Fibroblast of lung (primary cell): ENCODE results near the gene LSMEM2. TPM values are rescaled to one million over a fixed set of nuclear protein-coding genes. Genes with fewer than 3 reads are reported as not detected.

Experiments
- DNase-seq, 2 donors: peaks; one replicate each; pipeline versions ENCODE4 v3.0.0 to v3.0.0-alpha.2; 2010; ENCODE audit warnings: low read depth in 2 of 2
- H2AFZ ChIP-seq: 2 replicates; pipeline ENCODE4 v1.5.1; 2012; ENCODE audit warnings: low read length, control low read depth, inconsistent platforms
- H3K27ac ChIP-seq: 2 replicates; pipeline ENCODE4 v1.5.1; 2011; ENCODE audit warnings: low read length, control low read depth; ENCODE audit not compliant: insufficient read depth
- H3K27me3 ChIP-seq: 2 replicates; pipeline ENCODE4 v1.5.1; 2011; ENCODE audit warnings: mild to moderate bottlenecking, low read length; ENCODE audit not compliant: control insufficient read depth, insufficient read depth
- H3K36me3 ChIP-seq: 2 replicates; pipeline ENCODE4 v1.5.1; 2011; ENCODE audit warnings: low read length; ENCODE audit not compliant: control insufficient read depth, insufficient read depth
- H3K4me1 ChIP-seq: 2 replicates; pipeline ENCODE4 v1.5.1; 2011; ENCODE audit warnings: low read length; ENCODE audit not compliant: control insufficient read depth, insufficient read depth; ENCODE audit errors: extremely low read depth
- H3K4me2 ChIP-seq: 2 replicates; pipeline ENCODE4 v1.5.1; 2011; ENCODE audit warnings: low read length, control low read depth; ENCODE audit not compliant: insufficient read depth; ENCODE audit errors: extremely low read depth
- H3K4me3 ChIP-seq, 4 experiments: fragments of 200-600 bp in 1 of 4; sonication (generic) in 1 of 4; replicated peaks in 1 of 4; 2 replicates each; pipeline ENCODE4 v1.5.1; 2011 to 2016; ENCODE audit warnings: low read length in 4 of 4, low read depth in 3 of 4, mild to moderate bottlenecking in 3 of 4, control low read depth in 2 of 4, inconsistent platforms in 1 of 4, mixed read lengths in 1 of 4; ENCODE audit not compliant: insufficient read depth in 1 of 4; ENCODE audit errors: control extremely low read depth in 1 of 4
- H3K79me2 ChIP-seq: 2 replicates; pipeline ENCODE4 v1.5.1; 2012; ENCODE audit warnings: mild to moderate bottlenecking, low read length, inconsistent platforms; ENCODE audit not compliant: control insufficient read depth, insufficient read depth
- H3K9ac ChIP-seq: 2 replicates; pipeline ENCODE4 v1.5.1; 2011; ENCODE audit warnings: mild to moderate bottlenecking, low read length, control low read depth; ENCODE audit not compliant: insufficient read depth
- H3K9me3 ChIP-seq: 2 replicates; pipeline ENCODE4 v1.5.1; 2012; ENCODE audit warnings: low read depth, low read length; ENCODE audit not compliant: control insufficient read depth, insufficient read depth
- H4K20me1 ChIP-seq: 2 replicates; pipeline ENCODE4 v1.5.1; 2011; ENCODE audit warnings: low read length; ENCODE audit not compliant: control insufficient read depth, insufficient read depth; ENCODE audit errors: extremely low read depth
- EZH2 ChIP-seq: IDR thresholded peaks from 2 replicates; pipeline ENCODE4 v1.5.1; 2012; ENCODE audit warnings: low read length, control low read depth, mild to moderate bottlenecking; ENCODE audit errors: missing control alignments
- polyA plus RNA-seq, 2 donors: library from polyadenylated mRNA; depleted of rRNA in 1 of 2; stranded (reverse) in 1 of 2; unstranded in 1 of 2; fragments of >200 nt; gene quantifications; 2 replicates each; pipeline ENCODE4 v1.2.1, GENCODE V29; 2011 to 2012; ENCODE audit warnings: missing spikeins in 1 of 2
- total RNA-seq: library from RNA; depleted of rRNA; stranded (reverse); fragments of >200 nt; gene quantifications from 2 replicates; pipeline ENCODE4 v1.2.1, GENCODE V29; 2014
- TF ChIP-seq, protein P1 (sequence below), 2 donors: IDR thresholded peaks in 1 of 2; conservative IDR thresholded peaks in 1 of 2; 1 replicate in 1 of 2; 2 replicates in 1 of 2; pipeline ENCODE4 v1.5.1; 2011 to 2012; ENCODE audit warnings: low read length in 2 of 2, control low read depth in 1 of 2, inconsistent platforms in 1 of 2, low read depth in 1 of 2, mild to moderate bottlenecking in 1 of 2

LSMEM2 gene
- total and polyA plus RNA-seq, 2 donors (not counting 1 experiment from before 2014, with no cell fraction given) = not detected

DNA sequence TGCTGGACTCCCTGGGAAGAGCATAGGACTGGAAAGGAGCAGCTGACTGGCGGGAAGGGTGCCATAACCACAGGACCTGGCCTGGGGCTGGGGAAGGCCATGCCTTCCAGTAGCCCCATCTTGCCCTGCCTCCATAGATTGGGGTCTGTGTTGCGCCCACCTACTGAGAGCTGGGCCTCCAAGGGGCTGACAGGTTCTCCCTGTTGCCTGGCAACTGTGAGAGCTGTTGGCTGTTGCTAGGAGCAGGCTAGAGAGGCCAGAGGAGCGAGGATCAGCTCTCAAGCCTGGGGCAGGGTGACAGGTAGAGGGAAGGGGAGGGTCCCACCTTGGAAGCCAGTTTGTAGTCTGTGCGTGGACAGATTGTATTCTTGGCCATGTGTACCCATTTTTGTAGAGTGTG, 45.7 kb upstream of the LSMEM2 start:
- H3K9me3 ChIP-seq = no peaks in the 10 kb centered on the region
- H3K27ac ChIP-seq = no peak overlapping the region
- no peaks in the 10 kb centered on the region for H3K27me3 ChIP-seq
- peaks cover 21% of the 10 kb centered on the region for H3K79me2 ChIP-seq
- no peak overlapping the region for H2AFZ ChIP-seq
- H3K4me2 ChIP-seq = no peak overlapping the region
- H3K4me1 ChIP-seq = peaks cover 9% of the 10 kb centered on the region
- no peak overlapping the region for H3K4me3 ChIP-seq
- TF ChIP-seq, protein P1, sequence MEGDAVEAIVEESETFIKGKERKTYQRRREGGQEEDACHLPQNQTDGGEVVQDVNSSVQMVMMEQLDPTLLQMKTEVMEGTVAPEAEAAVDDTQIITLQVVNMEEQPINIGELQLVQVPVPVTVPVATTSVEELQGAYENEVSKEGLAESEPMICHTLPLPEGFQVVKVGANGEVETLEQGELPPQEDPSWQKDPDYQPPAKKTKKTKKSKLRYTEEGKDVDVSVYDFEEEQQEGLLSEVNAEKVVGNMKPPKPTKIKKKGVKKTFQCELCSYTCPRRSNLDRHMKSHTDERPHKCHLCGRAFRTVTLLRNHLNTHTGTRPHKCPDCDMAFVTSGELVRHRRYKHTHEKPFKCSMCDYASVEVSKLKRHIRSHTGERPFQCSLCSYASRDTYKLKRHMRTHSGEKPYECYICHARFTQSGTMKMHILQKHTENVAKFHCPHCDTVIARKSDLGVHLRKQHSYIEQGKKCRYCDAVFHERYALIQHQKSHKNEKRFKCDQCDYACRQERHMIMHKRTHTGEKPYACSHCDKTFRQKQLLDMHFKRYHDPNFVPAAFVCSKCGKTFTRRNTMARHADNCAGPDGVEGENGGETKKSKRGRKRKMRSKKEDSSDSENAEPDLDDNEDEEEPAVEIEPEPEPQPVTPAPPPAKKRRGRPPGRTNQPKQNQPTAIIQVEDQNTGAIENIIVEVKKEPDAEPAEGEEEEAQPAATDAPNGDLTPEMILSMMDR (conservative IDR thresholded peaks at IDR 0.05 in 1 of 2, IDR thresholded peaks at IDR 0.05 in 1 of 2; ENCODE audit: low read depth in 1 of 2, low read length in 2 of 2) = no peak
- no peak for TF ChIP-seq EZH2
- H4K20me1 ChIP-seq = no peaks in the 10 kb centered on the region
- H3K9ac ChIP-seq = no peak overlapping the region
- H3K36me3 ChIP-seq = peaks cover 2% of the 10 kb centered on the region
- no peak for DNase-seq

DNA sequence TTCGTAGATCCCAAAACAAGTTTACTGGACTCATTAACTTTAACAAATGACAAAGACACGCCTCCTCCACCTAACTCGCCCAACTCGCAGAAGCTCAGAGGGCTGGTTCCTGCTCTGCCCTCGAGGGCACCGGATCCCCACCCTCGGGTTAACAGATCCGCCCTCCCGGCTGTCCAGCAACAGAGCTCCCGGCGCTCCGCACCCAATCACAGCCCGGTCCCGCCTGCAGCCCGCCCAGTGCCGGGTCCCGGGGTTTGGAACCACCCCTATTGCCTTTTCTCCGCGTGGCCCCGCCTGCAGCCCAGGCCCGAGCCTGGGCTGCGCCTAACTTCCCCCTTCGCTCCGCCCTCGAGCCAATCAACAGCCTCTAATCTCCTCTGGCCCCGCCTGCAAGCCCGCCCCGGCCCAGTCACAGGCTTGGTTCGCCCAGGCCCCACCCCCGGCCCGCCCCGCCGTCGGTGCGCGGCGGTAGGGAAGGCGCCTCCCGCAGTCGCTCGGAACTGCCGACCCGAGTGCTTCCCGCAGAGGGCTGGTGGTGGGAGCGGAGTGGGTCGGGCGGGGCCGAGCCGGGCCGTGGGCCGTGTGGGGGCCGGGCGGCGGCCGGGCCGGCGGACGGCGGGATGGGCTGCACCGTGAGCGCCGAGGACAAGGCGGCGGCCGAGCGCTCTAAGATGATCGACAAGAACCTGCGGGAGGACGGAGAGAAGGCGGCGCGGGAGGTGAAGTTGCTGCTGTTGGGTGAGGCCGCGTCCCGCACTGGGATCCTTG, 43.0 kb upstream of the LSMEM2 start, which contains the start of gene GNAI2:
GNAI2 (plus strand) TSS at position 489 of the 768 bp plus-strand sequence; CDS start at position 621, 132 bp downstream.
- DNase-seq = peak; percentile 96 to 97
- TF ChIP-seq EZH2 = no peak
- TF ChIP-seq, protein P1 (conservative IDR thresholded peaks at IDR 0.05 in 1 of 2, IDR thresholded peaks at IDR 0.05 in 1 of 2; ENCODE audit: low read depth in 1 of 2, low read length in 2 of 2) = no peak
- H4K20me1 ChIP-seq = no peaks in the 10 kb centered on the region
- peaks cover 12% of the 10 kb centered on the region for H3K4me1 ChIP-seq
- peaks cover 10% of the 10 kb centered on the region for H3K36me3 ChIP-seq
- H2AFZ ChIP-seq = no peak within 1 kb of the TSS
- peak within 1 kb of the TSS; percentile 82 for H3K9ac ChIP-seq
- peak within 1 kb of the TSS; percentile 85 to 98 (median 92) for H3K4me3 ChIP-seq
- H3K27ac ChIP-seq = peak within 1 kb of the TSS; percentile 81
- H3K79me2 ChIP-seq = peaks cover 49% of the 10 kb centered on the region
- peak within 1 kb of the TSS; percentile 97 for H3K4me2 ChIP-seq
- no peaks in the 10 kb centered on the region for H3K9me3 ChIP-seq
- no peaks in the 10 kb centered on the region for H3K27me3 ChIP-seq

DNA sequence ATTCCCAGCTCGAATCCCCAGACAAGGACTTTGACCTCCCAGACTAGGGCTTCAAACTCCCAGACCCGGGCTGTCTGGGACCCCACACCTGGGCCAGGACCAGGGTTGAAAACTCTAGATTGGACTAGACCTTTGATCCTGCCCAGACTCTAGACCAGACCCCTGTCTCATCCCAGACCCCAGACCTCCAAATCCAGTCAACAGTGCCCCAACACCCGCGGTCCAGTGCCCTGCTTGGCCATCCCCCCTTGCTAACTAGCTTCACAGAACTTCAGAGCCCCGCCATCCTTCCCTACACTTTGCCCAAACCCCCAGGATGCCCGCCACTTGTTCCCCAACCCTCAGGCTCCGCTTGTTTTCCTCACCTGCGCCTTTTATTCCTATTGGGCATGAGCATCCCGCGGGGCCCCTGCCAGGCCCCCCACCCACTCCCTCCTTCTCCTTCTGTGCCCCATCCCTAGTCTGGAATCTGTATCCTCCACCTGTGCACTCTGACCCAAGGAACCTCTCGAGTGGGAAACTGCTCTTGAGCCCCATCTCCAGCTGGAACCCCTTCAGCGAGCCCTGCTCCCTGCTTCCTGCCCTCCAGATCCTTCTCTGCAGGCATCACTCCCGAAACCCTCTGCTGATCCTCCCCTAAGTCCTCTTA, 42.3 kb upstream of the LSMEM2 start:
- peak overlapping the region; percentile 97 for H3K4me2 ChIP-seq
- DNase-seq = no peak
- H3K36me3 ChIP-seq = peaks cover 10% of the 10 kb centered on the region
- peak overlapping the region; percentile 82 for H3K9ac ChIP-seq
- no peak overlapping the region for H2AFZ ChIP-seq
- H3K9me3 ChIP-seq = no peaks in the 10 kb centered on the region
- H3K27me3 ChIP-seq = no peaks in the 10 kb centered on the region
- peaks cover 56% of the 10 kb centered on the region for H3K79me2 ChIP-seq
- peaks cover 17% of the 10 kb centered on the region for H3K4me1 ChIP-seq
- H3K4me3 ChIP-seq = peak overlapping the region; percentile 85 to 98 (median 92)
- H4K20me1 ChIP-seq = no peaks in the 10 kb centered on the region
- peak overlapping the region; percentile 81 for H3K27ac ChIP-seq
- TF ChIP-seq, protein P1 (conservative IDR thresholded peaks at IDR 0.05 in 1 of 2, IDR thresholded peaks at IDR 0.05 in 1 of 2; ENCODE audit: low read depth in 1 of 2, low read length in 2 of 2) = no peak
- no peak for TF ChIP-seq EZH2
